OCI-LY7 (cell line): ENCODE data around the gene EPHB1. TPM values are rescaled to one million over a fixed set of nuclear protein-coding genes. Genes with fewer than 3 reads are reported as not detected.

ENCODE experiments used
- BruUV-seq: library from RNA; stranded (reverse); fragments of 400-500 nt; replicated peaks from 2 replicates; lab custom pipeline; 2021; lab: Mats Ljungman, UMichigan
- CTCF ChIA-PET: fragments of 300-600 bp; sonication (Branson Sonifier 250); formaldehyde crosslinking; loops from one replicate; lab custom pipeline; 2022; ENCODE audit warnings: antibody characterized with exemption; ENCODE audit not compliant: unreplicated experiment; lab: Charles Lee
- POLR2A ChIA-PET: fragments of 300-600 bp; sonication (Branson Sonifier 250); formaldehyde crosslinking; loops from one replicate; lab custom pipeline; 2022; ENCODE audit warnings: antibody characterized with exemption; lab: Charles Lee
- DNase-seq: peaks from one replicate; pipeline ENCODE4 v3.0.0-alpha.2; 2015; ENCODE audit warnings: low spot score
- H2AFZ ChIP-seq: fragments of 200-600 bp; sonication (generic), shearing (Covaris generic); 2 replicates; pipeline ENCODE4 v1.6.1; 2014; ENCODE audit warnings: mild to moderate bottlenecking, antibody characterized with exemption, low read length, moderate library complexity
- H3K27ac ChIP-seq: fragments of 200-600 bp; sonication (generic); 2 replicates; pipeline ENCODE4 v1.5.1; 2014; ENCODE audit warnings: mixed run types, low read depth, mild to moderate bottlenecking, moderate library complexity, low read length, inconsistent platforms; ENCODE audit not compliant: poor library complexity, severe bottlenecking
- H3K36me3 ChIP-seq: fragments of 200-600 bp; sonication (generic); 2 replicates; pipeline ENCODE4 v1.6.1; 2014; ENCODE audit warnings: mild to moderate bottlenecking, antibody characterized with exemption, low read length, moderate library complexity, mixed read lengths; ENCODE audit not compliant: insufficient read depth
- H3K4me1 ChIP-seq: fragments of 200-600 bp; sonication (generic); 2 replicates; pipeline ENCODE4 v1.5.1; 2014; ENCODE audit warnings: mild to moderate bottlenecking, low read length; ENCODE audit not compliant: insufficient read depth, poor library complexity, severe bottlenecking
- H3K4me2 ChIP-seq: fragments of 200-600 bp; sonication (generic); 2 replicates; pipeline ENCODE4 v1.6.1; 2014; ENCODE audit warnings: mild to moderate bottlenecking, low read length
- H3K4me3 ChIP-seq: fragments of 200-600 bp; sonication (generic); 2 replicates; pipeline ENCODE4 v1.5.1; 2014; ENCODE audit warnings: mild to moderate bottlenecking, low read depth, low read length; ENCODE audit not compliant: poor library complexity, severe bottlenecking
- H3K79me2 ChIP-seq: fragments of 200-600 bp; sonication (generic); 2 replicates; pipeline ENCODE4 v1.6.1; 2016; ENCODE audit warnings: low read depth, mild to moderate bottlenecking, low read length, moderate library complexity, mixed read lengths; ENCODE audit not compliant: insufficient read depth
- H3K9me2 ChIP-seq: fragments of 200-600 bp; sonication (generic); 2 replicates; pipeline ENCODE4 v1.6.1; 2016; ENCODE audit warnings: mild to moderate bottlenecking, low read length, mixed read lengths; ENCODE audit not compliant: insufficient read depth
- H3K9me3 ChIP-seq: fragments of 200-600 bp; sonication (generic); 2 replicates; pipeline ENCODE4 v1.6.1; 2014; ENCODE audit warnings: mild to moderate bottlenecking, mixed run types, low read length, mixed read lengths
- H4K20me1 ChIP-seq: fragments of 200-600 bp; sonication (generic); 2 replicates; pipeline ENCODE4 v1.6.1; 2014; ENCODE audit warnings: mild to moderate bottlenecking, antibody characterized with exemption, low read length, moderate library complexity, mixed read lengths; ENCODE audit not compliant: insufficient read depth
- CTCF ChIP-seq: fragments of 200-600 bp; sonication (generic); conservative IDR thresholded peaks from 2 replicates; pipeline ENCODE4 v1.5.1; 2014; ENCODE audit warnings: mild to moderate bottlenecking, antibody characterized with exemption, low read length, moderate library complexity, mixed read lengths
- EZH2phosphoT487 ChIP-seq: fragments of 200-600 bp; sonication (generic); IDR thresholded peaks from 2 replicates; pipeline ENCODE4 v1.6.1; 2018; ENCODE audit warnings: low read depth, borderline replicate concordance, mild to moderate bottlenecking, mixed run types, antibody characterized with exemption, low read length, moderate library complexity, mixed read lengths
- intact Hi-C: fragments of 100-400 bp; cut with micrococcal nuclease; formaldehyde crosslinking; loops from one replicate; pipeline ENCODE4 v1.10.0; 2022; ENCODE audit not compliant: unreplicated experiment
- total RNA-seq, 2 experiments: library from RNA; depleted of rRNA in 1 of 2; stranded (reverse); fragments of >200 nt in 1 of 2; shearing (Covaris generic) in 1 of 2; gene quantifications; 2 replicates each; pipeline ENCODE4 v1.2.3, GENCODE V29; 2014 to 2022

The EPHB1 gene
- total RNA-seq, 2 experiments from 2014 or later: 0.54 to 1.3 TPM

GRCh38 chr3:135084976-135085375 lies 289.9 kb downstream of the EPHB1 start:
- H3K4me3 ChIP-seq: no peak overlapping the region
- no peaks in the 10 kb centered on the region for H3K9me2 ChIP-seq
- no peaks in the 10 kb centered on the region for H3K9me3 ChIP-seq
- no peaks in the 10 kb centered on the region for H3K36me3 ChIP-seq
- CTCF ChIA-PET: no interaction called here
- H4K20me1 ChIP-seq: no peaks in the 10 kb centered on the region
- no peaks in the 10 kb centered on the region for H3K4me1 ChIP-seq
- no peaks in the 10 kb centered on the region for H3K79me2 ChIP-seq
- BruUV-seq: no TSS peak
- H3K4me2 ChIP-seq: no peak overlapping the region
- TF ChIP-seq EZH2phosphoT487 (no peak), CTCF (no peak)
- DNase-seq: no peak
- POLR2A ChIA-PET: interaction anchor here (0.6 kb wide), 1 partner anchor 547 kb away, joined by 5 read pairs; no protein-coding TSS in a partner anchor
- intact Hi-C loops: no loop called here
- H2AFZ ChIP-seq: no peak overlapping the region
- H3K27ac ChIP-seq: no peak overlapping the region

DNA sequence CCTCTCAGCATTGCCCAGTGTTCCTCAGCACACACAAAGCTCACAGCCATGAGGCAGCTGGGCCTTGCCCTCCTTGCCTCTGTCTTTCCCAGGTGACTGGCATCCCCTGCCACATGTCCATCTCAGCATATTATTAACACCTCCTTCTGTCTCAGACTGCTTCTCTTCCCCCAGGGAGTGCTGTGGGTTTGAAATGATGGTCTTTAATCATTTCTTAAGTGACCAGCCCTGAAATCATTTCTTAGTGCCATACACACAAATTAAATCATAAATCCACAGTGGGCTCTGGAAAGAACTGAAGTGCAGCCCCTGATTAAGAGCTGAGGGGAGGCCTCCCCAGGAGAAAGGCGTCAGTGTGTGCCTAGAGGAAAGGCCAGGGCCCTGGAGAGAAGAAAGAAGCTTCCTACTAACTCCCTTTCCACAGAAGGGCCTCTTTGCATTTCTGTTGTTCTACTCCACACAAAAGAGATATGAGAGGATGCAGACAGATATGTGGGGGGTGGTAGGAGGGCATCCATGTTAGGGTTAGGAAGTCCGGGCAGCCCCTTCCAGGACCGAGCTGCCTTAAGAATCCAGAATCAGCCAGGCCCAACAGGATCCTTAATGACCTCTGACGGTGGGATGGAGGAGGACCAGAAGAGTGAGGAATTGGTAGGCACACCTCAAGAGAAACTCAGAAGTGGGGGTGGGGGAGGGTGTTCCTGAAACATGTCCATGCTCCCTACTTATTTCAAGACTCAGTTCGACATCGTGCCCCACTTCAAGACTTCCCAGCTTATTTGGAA lies 290.8 kb downstream of the EPHB1 start:
- TF ChIP-seq EZH2phosphoT487: no peak
- TF ChIP-seq CTCF: no peak
- intact Hi-C loops: no loop called here
- DNase-seq: no peak
- no peaks in the 10 kb centered on the region for H3K9me2 ChIP-seq
- no peaks in the 10 kb centered on the region for H3K79me2 ChIP-seq
- no TSS peak for BruUV-seq
- POLR2A ChIA-PET: no interaction called here
- H3K4me1 ChIP-seq: no peaks in the 10 kb centered on the region
- H3K4me3 ChIP-seq: no peak overlapping the region
- H3K9me3 ChIP-seq: no peaks in the 10 kb centered on the region
- no peaks in the 10 kb centered on the region for H3K36me3 ChIP-seq
- H4K20me1 ChIP-seq: no peaks in the 10 kb centered on the region
- CTCF ChIA-PET: no interaction called here
- H3K27ac ChIP-seq: no peak overlapping the region
- H3K4me2 ChIP-seq: no peak overlapping the region
- H2AFZ ChIP-seq: no peak overlapping the region

DNA sequence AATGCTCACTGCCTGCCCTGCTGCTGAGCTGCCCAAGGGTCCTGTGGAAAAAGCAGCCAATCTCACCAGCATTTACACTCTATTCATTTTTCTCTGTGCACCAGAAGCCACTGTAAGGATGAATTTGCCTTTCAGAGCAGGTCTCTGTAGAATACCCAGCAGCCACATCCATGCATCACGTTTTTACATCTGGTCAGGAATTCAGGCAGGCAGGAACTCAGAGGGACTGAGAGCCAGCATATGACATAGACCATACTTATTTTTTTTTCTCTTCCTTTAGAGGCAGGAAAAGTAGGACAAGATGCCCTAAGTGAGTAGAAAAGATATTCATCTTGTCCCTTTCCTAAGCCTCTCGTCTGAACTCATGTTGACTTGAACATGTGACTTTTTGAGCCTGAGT lies 292.7 kb downstream of the EPHB1 start:
- Histone ChIP-seq H3K4me2 (no peak overlapping the region), H3K4me1 (no peaks in the 10 kb centered on the region), H3K36me3 (no peaks in the 10 kb centered on the region), H4K20me1 (no peaks in the 10 kb centered on the region), H2AFZ (no peak overlapping the region), H3K27ac (no peak overlapping the region), H3K79me2 (no peaks in the 10 kb centered on the region), H3K9me2 (no peaks in the 10 kb centered on the region), H3K9me3 (no peaks in the 10 kb centered on the region), H3K4me3 (no peak overlapping the region)
- TF ChIP-seq CTCF: no peak
- TF ChIP-seq EZH2phosphoT487: no peak
- DNase-seq: no peak
- ChIA-PET POLR2A (no interaction called here), CTCF (no interaction called here)
- no TSS peak for BruUV-seq
- intact Hi-C loops: no loop called here
